WTC11 (cell line): ENCODE measurements around the gene CENPE.

ENCODE experiments used
- CTCF ChIP-seq: fragments of 200-600 bp; IDR thresholded peaks from 2 replicates; pipeline ENCODE4 v1.8.0; 2022; ENCODE audit warnings: antibody characterized with exemption
- TF ChIP-seq, protein P1 (sequence below): sonication (generic); formaldehyde crosslinking; IDR thresholded peaks from 2 replicates; pipeline ENCODE4 v1.8.0; 2022; ENCODE audit warnings: missing genetic modification reagents
- TF ChIP-seq, protein P2 (sequence below): sonication (generic); formaldehyde crosslinking; IDR thresholded peaks from 2 replicates; pipeline ENCODE4 v1.8.1; 2023; ENCODE audit warnings: mild to moderate bottlenecking, missing genetic modification reagents

- no peak for TF ChIP-seq CTCF
- TF ChIP-seq, protein P1, sequence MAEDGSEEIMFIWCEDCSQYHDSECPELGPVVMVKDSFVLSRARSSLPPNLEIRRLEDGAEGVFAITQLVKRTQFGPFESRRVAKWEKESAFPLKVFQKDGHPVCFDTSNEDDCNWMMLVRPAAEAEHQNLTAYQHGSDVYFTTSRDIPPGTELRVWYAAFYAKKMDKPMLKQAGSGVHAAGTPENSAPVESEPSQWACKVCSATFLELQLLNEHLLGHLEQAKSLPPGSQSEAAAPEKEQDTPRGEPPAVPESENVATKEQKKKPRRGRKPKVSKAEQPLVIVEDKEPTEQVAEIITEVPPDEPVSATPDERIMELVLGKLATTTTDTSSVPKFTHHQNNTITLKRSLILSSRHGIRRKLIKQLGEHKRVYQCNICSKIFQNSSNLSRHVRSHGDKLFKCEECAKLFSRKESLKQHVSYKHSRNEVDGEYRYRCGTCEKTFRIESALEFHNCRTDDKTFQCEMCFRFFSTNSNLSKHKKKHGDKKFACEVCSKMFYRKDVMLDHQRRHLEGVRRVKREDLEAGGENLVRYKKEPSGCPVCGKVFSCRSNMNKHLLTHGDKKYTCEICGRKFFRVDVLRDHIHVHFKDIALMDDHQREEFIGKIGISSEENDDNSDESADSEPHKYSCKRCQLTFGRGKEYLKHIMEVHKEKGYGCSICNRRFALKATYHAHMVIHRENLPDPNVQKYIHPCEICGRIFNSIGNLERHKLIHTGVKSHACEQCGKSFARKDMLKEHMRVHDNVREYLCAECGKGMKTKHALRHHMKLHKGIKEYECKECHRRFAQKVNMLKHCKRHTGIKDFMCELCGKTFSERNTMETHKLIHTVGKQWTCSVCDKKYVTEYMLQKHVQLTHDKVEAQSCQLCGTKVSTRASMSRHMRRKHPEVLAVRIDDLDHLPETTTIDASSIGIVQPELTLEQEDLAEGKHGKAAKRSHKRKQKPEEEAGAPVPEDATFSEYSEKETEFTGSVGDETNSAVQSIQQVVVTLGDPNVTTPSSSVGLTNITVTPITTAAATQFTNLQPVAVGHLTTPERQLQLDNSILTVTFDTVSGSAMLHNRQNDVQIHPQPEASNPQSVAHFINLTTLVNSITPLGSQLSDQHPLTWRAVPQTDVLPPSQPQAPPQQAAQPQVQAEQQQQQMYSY (CRISPR knock-in tag) = no peak
- TF ChIP-seq, protein P2, sequence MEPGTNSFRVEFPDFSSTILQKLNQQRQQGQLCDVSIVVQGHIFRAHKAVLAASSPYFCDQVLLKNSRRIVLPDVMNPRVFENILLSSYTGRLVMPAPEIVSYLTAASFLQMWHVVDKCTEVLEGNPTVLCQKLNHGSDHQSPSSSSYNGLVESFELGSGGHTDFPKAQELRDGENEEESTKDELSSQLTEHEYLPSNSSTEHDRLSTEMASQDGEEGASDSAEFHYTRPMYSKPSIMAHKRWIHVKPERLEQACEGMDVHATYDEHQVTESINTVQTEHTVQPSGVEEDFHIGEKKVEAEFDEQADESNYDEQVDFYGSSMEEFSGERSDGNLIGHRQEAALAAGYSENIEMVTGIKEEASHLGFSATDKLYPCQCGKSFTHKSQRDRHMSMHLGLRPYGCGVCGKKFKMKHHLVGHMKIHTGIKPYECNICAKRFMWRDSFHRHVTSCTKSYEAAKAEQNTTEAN (CRISPR knock-in tag) = no peak
Observed at GRCh38 chr4:103158760-103159159, 39.4 kb downstream of the CENPE start.
